Retina (tissue), 1 donor: ENCODE measurements around the gene MOB3A.
A peak's percentile ranks its signal among the peaks of the same experiment; 100 is the strongest.

Experiments used
- DNase-seq: peaks from one replicate; pipeline ENCODE4 v3.0.0-alpha.2; 2016

MOB3A gene

DNA sequence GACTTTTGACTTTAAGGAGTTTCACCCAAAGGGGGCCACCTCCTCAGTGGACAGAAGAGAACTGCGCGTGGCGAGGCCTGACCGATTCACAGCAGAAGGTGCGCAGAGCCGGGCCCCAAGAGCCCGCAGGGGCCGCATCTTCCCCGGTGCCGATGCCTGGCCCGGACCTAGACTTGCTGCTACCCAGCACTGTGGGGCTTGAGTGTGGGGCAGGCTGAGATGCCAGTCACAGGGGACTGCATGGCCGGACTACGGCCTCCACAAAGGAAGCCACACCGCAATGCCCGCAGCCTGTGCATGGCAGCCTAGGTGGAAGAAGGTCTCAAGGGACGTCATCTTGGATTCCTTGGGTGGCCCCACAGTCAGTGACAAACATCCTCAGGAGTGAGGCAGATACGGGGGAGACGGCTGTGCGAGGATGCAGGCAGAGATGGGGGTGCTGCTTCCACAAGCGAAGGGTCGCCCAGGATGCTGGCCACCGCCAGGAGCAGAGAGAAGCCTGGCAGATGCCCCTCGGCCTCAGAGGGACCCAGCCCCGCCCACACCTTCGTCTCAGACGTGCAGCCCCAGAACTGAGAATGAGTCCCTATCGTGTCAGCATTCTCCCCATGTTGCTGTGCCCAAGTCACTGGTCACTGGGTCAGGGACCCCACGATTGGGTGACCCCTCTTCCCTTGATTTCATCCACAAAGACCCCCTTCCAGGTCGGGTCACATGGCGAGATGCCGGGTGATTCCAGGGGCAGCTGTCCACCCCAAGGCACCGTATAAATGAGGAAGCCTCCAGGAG lies 16.9 kb downstream of the MOB3A start:
- no peak for DNase-seq

DNA sequence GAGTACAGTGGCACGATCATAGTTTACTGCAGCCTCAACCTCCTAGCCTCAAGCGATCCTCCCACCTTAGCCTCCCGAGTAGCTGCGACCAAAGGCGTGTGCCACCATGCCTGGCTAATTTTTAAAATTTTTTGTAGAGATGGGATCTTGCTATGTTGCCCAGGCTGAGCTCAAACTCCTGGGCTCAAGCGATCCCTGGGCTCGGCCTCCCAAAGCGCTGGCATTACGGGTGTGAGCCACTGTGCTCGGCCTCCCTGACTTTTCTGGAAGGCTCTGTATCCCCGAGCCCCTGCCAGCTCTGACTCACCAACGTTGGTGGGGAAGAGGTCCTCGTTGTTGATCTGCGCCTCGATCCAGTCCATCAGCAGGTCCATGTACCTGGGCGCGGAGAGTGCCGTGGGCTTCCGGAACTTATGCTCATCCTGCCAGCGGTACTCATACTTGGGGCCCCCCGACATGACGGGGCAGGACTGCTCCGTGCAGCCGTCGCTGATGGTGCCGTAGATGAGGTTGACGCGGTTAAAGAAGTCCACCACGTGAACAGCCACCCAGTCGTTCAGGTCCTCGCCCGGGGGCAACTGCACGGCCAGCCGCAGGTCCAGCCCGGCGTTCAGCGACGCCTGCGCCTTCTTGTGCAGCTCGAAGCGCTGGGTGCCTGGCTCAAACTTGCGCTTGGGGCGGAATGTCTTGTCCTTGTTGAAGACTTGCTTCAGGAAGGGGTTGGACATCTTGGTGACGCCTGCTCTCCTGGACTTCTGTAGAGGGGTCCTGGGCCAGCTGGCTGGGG lies 18.1 kb downstream of the MOB3A start:
- DNase-seq, result no peak

DNA sequence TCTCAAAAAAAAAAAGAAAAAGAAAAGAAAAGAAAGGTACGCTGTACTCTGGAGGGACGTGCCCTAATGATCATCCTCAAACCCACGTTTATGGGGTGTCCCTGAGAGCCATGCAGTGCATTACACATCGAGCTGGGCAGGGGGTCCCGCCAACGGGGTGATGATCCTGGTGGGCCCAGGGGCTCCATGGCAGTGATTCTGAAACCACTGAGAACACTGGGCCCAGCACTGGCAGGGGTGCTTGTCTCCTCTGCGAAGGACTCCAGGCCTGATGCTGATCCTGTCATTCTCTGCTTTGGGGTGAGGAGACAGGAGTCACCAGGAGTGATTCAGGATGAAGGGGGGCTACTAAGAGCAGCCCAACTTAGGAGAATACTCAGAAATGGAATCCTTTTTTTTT lies 18.7 kb downstream of the MOB3A start:
- DNase-seq, result no peak

DNA sequence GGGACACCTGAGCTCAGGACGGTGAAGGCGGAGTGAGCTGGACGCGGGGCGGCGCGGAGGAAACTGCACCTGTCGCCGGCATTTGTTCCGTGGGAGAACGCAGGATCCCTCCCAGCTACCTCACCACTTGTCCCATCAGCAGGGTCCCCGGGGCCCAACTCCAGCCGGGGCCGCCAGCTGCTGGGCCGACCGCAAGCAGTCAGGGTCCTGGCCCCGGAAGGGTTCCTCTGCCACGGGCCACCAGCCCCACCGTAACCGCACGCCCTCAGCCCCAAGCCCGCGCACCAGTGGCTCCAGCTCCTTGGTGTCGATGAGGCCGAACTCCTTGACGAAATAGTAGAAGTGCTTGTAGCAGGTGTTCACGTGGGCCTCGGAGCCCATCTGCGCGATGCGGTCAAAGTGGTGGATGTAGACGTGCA lies 19.6 kb downstream of the MOB3A start:
- DNase-seq, result no peak

DNA sequence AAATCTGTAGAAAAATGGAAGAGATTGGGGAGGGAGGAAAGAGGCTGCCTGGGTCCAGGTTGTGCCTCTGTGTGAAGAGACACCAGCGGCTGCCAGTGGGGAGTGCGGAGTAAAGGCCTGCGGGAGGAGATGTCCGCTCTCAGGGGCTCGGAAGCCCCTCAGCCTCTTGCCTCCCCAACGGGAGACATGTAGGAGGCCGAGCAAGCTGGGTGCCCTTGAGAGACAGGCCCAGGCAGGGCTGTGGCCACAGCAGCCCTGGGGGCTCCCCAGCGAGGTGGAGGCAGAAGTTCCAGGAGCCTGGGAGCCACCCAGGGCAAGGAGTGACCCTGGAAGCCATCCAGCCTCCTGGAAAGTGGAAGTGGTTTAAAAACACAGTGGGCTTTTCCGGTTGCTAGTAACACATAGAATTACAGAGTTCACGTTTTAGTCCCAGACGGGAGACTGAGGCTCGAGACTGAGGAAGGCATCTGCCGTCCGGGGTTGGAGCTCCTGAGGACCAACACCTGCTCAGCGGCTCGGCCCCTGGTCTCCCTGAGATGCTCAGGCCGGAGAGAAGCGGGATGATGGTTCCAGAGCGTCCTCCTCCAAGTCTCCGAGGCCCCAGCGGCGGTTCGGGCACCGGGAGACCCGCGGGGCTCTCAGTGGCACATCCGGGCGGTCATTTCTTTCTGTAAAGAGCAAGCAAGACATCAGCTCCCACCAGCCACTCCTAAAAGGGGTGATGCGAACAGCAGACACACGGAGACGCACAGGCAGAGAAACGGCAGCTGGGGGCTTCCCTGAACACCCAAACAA lies 23.2 kb downstream of the MOB3A start:
- DNase-seq, result no peak

DNA sequence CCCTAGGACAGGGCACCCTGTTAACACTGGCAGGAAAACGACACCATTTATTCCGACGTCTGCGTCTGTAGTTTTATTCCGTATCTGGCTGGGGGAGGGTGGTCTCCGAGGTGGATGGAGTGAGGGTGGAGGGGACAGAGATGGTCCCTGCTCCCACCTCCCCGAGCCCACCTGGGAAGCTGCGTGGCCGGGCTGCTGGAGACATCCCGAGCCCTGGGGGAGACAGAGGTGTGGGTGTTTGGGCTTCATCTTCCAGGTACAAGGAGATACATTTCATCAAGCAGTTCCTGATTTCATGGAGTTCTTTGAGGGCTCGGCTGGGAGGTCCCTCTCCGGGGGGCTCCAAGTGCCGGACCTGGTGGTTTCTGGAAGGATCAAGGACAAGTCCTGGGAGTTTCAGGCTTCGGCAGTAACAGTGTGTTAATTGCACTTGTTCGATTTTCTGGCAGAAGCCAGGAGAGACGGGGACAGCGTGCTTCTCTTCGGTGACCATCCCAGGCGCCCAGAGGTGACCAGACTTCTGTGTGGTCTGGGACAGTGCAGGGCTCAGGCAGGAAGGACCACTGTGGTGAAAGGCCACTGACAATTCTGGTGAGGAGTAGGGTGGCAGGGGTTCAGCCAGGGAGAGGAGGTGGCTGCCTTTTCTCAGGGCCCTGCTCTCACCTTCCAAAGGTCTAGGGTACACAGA lies 25.0 kb downstream of the MOB3A start:
- DNase-seq, result no peak

DNA sequence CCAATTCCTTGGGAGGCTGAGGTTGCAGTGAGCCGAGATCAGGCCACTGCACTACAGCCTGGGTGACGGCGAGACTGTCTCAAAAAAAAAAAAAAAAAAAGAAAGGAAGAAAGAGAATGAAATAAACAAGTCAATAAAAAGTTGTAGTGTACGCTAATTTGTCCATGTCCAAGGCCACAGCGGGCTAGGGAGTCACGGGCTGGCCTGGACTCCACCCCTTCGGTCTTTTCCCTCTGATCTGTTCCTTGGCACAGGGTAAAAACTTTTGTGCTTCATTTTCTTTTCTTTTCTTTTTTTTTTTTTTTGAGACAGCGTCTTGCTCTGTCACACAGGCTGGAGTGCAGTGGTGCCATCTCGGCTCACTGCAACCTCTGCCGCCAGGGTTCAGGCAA lies 25.7 kb downstream of the MOB3A start:
- DNase-seq, result no peak

DNA sequence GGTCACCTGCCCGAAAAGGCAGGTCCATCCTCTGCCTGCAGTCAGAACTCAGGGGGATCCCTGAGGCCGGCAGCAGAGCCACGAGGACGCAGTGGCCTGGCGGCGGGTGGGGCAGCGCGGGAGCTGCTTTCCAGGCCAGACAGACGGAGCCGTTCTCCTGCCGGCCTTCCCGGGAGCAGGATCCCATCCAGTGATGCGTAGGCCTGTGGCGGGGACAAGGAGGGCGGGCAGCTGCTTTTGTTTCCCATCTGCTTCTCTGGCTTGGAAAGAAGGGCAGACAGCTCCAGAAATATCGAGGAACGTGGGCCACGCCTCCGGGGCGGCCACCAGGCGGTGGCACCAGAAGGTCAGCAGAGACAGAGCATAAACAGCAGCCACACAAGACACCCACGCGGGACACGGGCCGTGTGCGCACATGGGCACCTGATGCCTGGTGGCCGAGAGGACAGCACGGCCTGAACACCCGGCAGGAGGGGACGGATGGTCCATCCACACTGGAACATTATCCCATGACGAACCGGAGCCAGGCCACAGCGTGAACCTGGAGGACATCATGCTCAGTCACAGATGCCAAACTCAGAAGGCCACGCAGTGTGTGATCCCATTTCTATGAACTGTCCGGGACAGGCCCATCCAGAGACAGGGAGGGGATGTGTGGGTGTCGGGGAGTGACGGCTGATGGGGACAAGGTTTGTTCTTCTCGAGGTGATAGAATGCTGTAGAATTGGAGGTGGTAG lies 31.2 kb downstream of the MOB3A start:
- peak; percentile 84 for DNase-seq

DNA sequence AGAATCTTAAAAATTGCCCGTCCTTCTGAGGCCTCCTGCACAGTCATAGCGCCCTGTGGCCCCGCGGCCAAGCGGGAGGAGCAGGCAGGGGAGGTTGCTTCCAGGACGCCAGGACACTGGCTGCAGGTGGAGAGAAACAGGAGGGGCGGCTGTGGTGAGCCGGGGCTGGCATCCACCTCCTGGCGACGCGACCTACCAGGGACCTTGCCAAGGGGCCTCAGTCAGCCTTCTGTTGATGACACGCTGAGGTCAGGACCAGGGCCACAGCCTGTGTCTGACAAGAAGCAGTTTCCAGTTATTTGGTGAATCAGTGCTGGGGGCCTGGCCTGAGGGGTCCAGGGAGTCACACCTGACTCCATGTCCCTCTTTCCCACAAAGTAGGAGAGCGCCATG lies 31.7 kb downstream of the MOB3A start:
- no peak for DNase-seq

DNA sequence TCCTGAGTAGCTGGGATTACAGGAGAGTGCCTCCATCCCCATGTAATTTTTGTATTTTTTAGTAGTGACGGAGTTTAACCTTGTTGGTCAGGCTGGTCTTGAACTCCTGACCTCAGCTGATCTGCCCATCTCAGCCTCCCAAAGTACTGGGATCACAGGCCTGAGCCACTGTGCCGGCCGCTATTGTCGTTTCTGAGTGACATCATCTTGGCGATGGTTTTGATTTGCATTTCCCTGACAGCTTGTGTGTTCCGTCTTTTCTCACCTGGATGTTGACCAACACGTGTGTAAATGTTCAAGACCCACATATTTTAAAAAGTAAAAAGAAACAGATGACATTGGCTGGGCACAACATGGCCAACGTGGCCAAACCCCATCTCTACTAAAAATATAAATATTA lies 32.3 kb downstream of the MOB3A start:
- DNase-seq, result no peak

DNA sequence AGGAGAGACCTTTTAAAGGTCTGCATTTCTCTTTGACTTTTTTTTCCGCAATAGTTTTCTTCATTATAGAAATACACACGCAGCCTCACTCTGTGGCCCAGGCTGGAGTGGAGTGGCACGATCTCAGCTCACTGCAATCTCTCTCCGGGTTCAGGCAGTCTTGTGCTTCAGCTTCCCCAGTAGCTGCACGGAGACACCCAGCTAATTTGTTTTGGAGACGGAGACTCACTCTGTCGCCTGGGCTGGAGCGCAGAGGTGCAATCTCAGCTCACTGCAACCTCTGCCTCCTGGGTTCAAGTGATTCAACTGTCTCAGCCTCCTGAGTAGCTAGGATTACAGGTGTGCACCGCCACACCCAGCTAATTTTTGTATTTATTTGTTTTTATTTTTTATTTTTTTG lies 33.4 kb downstream of the MOB3A start:
- DNase-seq, result no peak

DNA sequence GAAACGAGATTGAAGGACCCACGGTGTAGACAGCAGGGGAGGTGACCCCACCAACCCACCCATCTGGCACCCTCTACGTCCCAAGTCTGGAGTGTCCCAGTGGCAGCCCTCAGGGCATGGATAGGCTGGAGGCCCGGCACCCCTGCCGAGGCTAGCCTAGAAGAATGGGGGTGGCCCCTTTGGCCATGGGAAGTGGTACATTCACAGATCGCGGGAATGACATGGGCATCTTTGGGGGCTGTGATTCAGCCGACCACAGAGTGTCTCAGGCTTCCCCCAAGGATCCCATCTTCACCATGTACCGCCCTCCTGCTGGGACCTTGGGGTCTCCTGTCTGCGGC lies 33.8 kb downstream of the MOB3A start:
- DNase-seq, result no peak

DNA sequence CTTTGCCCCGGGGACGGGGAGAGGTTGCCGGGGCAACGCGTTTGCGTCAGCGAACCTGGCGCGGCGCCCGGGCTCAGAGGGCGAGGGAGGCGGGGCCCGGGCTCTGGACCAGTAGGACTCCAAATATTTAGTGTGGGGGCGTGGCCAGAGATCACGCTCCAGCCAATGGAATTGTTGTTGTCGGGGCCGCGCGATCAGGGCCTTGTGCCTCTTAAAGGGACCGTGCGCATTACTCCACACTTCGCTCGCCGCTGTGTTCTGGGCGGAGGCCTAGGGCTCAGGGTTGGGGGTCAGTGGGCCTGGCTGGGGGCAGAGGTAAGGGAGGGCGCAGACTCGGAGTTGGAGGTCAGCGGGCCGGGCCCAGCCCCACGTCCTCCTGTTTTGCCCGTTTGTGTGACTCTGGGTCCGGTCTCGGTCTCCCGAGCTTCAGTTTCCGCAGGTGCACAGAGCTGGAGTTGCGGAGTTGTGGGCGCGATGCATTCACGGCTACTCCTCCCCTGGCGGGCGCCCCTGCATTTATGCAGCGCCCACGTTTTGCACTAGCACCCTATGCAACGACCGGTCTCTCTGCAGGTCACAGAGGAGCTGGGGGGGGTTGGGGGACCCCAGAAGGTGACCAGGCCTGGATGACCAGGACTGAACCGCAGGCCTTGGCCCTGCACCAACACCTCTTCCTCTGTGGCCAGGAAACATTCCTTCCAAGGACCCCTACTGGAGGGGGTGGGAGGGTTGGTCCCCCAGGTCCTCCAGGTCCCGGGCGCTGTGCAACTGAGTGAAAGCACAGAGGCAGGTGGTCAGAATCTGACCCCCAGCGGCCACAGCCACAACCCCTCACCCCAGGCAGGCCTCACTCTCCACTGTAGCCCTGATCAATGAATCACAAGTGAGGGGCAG lies 34.4 kb downstream of the MOB3A start:
- peak; percentile 99 for DNase-seq

DNA sequence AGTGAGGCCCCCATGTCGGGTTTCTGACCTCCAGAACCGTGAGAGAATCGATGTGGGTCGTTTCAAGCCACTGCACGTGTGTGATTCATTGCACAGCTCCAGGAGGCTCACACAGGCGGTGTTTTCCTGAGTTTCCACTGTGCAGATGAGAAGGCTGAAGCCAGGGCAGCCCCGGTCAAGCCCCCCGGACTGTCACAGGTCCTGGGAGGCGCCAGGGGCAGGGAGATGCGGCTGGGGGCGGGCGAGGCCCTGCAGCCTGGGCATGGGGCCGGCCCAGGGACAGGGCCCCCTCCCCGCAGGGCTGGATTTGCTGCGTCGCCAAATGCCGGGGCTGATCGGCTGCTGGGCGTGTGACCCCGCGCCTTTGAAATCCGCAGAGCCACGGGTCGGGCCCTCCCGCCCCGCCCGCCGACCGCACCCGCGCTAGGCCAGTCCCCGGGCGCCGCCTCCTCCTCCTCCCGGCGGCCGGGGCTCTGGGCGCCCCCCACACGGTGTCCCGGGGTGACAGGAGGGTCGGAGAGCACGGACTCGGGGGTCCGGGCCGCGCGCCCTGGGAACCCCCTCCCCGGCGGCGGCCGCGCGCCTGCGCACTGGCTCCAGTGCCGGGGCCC lies 35.1 kb downstream of the MOB3A start:
- peak; percentile 91 for DNase-seq

DNA sequence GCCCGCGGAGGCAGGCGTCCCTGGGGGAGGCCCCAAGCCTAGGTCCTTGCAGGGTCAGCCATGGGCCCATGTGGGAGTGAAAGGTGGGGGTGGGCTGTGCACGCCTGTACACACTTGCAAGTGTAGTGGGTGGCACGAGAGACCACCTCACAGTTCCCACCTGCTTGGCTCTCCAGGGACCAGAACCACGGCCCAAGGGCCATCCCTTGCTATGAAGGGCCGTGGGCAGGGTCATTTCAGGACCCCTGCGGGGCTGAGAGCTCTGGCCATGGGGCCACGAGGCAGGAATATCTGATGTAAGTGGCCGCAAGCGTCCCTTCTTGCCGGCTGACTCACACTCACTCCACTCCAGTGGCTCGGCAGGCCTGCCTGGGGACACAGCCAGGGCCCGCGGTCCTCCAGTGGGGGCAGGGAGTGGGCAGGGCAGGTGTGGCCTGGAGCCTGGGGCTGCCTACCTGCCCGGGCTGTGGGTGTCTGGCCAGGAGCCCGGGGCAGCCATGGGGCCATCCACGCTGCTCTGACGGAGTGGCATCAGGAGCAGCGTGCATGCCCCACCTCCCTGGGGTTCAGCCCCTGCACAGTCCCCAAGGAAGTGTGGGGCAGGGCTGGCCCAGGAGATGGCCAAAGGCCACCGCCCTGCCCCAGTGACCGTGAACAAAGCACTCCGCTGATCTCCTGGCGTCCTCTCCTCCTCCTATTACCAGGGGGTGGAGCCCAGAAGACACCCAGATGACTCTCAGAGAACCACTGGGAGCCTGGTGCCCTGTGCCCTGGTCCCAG lies 36.5 kb downstream of the MOB3A start:
- DNase-seq, result peak; percentile 63

DNA sequence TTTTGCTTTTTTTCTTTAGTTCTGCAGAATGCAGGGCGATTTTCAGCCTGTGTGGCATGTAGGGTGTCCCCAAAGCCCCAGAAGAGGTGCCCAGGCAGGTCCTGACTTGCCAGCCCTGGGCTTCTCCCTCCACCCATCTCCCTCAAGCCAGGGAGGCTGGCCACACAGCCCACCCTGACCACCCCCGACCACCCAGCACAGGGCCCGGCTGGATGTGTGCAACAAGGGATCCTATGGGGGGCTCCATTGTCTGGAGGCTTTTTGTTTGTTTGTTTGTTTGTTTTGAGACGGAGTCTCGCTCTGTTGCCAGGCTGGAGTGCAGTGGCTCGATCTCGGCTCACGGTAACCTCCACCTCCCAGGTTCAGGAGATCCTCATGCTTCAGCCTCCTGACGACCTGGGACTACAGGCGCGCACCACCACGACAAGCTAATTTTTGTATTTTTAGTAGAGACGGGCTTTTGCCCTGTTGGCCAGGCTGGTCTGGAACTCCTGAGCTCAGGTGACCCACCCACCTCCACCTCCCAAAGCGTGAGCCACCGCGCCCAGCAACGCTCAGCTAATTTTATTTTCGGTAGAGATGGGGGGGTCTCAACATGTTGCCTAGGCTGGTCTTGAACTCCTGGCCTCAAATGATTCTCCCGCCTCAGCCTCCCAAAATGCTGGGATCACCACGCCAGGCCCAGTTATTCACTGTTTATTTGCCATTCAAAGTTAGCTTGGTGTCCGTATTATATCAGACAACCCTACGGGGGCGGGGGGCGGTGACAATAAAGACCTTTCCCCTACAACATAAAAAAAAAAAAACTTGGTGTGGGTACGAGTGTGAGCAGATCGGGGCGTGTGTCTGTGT lies 37.3 kb downstream of the MOB3A start:
- no peak for DNase-seq

DNA sequence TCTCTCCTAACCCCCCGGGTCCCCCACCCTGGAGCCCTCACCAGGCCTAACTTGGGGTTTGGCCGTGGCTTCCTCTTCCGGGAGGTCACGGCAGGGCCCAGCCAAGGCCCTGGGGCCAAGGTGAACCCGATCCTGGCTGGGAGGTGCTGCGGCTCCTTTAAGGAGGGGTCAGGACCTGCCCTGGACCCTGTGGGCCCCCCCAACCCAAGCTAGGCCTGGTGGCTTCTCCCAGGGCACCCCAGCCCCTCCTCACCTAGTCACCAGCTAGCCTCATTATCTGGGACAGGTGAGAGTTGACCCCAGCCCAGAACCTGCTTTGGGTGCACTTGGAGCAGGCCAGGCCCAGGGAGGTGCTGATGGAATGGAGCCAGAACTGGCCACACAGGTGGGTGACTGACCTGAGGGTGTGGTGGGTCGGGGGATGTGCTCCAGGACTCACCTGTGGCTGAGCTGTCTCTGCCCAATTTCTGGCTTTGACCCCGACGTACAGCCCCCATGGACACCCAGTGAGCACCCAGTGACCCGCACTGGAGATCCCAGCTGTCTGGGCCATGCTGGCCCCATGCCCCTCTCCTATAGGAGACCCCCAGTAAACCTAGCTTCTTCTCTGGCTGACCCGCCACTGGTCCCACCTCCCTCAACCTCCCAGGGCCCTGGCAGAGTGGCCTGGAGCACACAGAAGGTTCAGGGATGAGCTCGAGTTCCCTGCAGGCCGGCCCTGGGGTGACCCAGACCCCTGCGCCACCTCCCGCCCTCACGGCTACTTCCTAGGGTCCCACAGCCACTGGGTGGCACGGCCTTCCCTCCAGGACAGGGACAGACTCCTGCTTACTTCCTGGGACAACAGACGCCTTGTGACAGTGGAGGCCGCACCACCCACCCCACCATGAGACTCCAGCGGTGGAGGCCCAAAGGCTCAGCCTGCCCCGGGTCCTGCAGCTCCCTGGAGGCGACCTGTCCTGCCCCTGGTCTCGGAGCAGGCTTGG lies 38.3 kb downstream of the MOB3A start:
- no peak for DNase-seq

DNA sequence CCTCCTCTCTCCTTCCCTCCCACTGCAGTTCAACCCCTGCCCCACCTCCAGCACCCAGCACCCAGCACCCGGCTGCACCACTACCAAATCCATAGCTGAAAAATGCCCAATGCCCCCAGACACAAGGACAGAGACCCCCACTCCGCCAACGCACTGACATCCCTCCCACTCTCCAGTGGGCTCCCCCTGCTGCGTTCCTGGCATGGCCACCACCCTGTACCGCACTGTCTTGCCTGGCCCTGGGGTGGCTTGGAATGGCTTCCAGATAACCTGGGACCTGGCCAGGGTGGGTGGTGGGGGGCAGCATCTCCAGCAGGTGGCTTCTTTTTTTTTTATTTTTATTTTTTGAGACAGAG lies 39.3 kb downstream of the MOB3A start:
- no peak for DNase-seq
